ENCODE measurements around the gene BARHL1.
"Not testable (repeated sequence)": the region's sequence is repeated elsewhere in the genome, so short reads cannot be mapped to it uniquely, and the experiment has no call there.

The BARHL1 gene

DNA sequence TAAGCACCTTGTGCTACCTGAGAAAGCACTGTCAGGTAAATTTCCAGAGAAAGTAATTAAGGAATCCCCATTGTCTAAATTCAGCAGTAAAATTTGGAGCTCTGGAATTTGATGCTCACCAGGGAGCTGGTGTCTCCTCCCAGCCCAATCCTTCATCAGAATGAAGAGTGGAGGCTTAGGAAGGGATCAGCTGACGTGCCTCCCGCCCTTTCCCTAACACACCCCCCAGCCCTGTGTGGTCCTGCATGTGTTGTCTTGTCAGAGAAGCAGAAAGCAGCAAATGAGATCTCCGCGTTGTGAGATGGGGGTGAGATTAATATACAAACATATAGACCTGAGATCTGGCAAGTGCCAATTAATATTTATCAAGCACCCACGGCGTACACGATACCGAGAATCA, 26.9 kb upstream of the BARHL1 start:
- H3K27ac ChIP-seq, result no peak overlapping the region
- no peak for DNase-seq (ENCODE audit: low read depth, low spot score)

DNA sequence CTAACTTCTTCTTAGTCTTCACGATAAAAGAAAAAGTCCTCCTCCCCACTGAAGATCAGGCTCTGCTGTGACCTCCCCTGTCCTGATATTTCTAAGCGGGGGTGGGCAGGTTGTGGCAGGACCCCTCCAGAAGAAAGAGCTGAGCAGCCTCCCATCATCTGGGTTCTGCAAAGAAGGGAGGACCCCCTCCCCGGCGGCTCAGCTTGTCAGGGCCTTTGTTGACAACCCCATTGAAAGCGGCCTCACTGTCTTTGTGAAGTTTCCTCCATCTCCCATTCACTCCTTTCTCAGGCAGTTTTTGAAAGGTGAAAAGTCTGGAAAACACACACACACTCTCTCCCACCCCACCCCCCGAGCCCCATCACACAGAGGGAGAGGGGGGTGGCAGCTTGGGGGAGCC, 26.2 kb upstream of the BARHL1 start:
- H3K27ac ChIP-seq, result no peak overlapping the region
- no peak for DNase-seq (ENCODE audit: low read depth, low spot score)

DNA sequence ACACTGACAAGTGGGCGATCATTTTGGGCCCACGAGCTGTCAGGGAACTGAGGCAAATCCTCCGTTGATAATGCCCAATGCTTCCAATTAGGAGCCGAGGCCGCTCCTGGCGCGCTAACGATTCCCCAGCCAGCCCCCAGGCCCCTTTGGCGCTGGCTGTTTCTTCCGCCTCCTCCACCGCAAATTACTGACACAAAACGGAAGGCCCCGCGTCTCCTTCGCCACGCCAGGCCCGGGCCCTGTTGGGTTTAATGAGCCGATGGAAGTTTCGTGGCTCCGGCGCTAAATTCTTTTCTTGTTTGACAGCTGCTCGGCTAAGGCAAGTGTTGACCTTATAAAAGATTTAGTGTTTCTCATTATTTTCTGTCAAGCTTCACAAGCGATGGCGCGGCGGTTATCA, 25.7 kb upstream of the BARHL1 start:
- no peak overlapping the region for H3K27ac ChIP-seq
- no peak for DNase-seq (ENCODE audit: low read depth, low spot score)

DNA sequence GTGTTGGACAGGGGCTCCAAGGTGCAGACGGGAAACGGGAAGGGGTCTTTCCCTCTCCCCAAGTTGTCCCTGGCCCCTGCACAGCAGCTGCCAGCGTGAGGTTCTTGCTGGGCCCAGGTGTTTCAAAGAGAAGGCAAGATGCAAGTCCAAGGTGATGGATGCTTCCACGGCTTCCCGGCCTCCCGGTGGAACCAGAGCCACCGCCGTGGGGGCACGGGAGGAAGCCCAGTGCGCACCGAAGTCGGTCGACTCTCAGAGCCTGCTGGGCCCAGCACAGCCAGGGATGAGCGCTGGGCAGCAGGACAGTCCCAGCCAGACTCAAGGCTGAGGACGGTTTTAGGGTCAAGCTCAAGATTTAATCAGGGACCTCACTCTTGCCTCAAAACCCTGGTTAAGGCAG, 25.2 kb upstream of the BARHL1 start:
- no peak overlapping the region for H3K27ac ChIP-seq
- no peak for DNase-seq (ENCODE audit: low read depth, low spot score)

DNA sequence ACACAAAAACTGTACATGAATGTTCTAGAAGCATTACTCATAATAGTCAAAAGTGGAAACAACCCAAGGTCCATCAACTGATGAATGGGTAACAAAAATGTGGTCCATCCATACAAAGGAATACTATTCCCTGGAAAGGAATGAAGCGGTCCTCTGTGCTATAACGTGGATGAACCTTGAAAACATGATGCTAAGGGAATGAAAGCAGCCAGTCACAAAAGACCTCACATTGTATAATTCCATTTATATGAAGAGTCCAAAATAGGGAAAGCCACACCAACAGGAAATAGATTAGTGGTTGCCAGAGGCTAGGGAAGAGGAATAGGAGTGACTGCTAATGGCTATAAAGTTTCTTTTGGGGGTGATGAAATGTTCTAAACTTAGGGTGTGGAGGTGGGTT, 22.7 kb upstream of the BARHL1 start:
- no peak for DNase-seq (ENCODE audit: low read depth, low spot score)
- H3K27ac ChIP-seq, result no peak overlapping the region

DNA sequence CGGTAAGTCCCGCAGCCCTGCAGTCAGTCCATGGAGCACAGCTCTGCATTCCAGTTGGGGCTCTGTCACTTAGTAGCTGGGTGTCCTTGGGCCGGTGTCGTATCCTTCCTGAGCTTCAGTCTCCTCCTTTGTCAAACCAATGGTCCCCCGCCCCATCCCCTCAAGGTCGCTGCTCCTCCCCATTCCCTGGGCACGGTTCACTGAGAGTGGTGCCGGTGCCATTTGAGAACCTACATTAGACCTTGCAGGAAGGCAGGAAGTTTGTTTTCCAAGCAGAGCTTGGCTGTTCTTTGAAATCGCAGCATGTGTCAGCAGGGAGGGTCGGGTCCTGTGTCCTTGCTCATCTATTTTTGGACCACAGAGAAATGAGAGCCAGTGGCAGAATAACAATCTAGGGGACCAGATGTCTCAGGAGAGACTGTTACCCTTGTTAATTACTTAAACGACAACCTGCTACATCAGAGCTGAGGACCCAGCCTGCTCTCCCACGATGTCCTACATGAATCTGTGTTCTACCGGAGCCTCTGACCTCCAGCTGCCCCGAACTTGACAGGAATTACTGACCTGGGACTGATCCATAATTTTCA, 21.7 kb upstream of the BARHL1 start:
- H3K27ac ChIP-seq, result no peak overlapping the region
- DNase-seq (ENCODE audit: low read depth, low spot score), result no peak

DNA sequence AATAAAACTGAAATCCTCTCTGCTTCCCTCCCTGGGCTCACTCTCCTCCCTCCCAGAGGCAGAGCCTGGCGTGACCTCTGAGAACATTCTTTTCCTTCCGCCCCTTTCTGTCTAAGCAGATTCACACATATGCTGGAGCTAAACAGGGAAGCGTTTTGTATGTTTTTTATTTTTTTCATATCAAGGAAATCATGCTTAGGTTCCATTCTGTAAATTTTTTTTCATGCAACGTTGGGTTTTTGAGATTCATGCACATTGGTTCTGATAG, 20.2 kb upstream of the BARHL1 start:
- no peak overlapping the region for H3K27ac ChIP-seq

DNA sequence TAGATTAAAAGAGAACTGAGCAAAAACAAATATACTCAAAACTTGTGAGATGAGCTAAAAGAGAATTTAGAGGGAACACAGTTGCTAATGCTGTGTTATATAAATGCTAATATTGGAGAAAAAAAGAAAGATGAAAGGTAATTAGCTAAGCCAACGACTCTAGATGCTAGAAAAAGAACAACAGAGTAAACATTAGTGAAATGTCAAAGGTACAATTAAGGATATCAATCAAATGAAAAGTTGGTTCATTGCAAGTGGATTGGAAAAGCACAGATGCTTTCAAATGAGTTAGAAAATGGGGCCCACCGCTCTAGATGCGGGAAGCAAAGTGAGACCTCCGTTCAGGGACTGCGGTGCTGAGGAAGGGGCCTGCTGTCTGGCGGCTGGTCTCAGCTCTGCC, 17.9 kb upstream of the BARHL1 start:
- no peak for DNase-seq (ENCODE audit: low read depth, low spot score)
- H3K27ac ChIP-seq, result no peak overlapping the region

More for the DNA sequence above, 20.2 kb upstream of the BARHL1 start:
- DNase-seq (ENCODE audit: low read depth, low spot score), result no peak

DNA sequence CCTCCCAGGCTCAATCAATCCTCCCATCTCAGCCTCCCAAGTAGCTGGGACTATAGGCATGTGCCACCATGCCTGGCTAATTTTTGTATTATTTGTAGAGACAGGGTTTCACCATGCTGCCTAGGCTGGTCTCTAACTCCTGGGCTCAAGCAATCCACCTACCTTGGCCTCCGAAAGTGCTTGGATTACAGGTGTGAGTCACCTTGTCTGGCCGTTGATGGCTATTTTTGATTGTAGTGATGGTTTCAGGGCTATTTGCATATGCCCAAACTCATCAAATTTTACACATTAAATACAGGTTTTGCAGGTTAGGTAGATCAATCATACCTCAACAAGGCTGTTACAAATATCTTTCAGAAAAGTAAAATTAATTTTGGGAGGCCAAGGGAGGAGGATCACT, 13.6 kb upstream of the BARHL1 start:
- not testable (repeated sequence) for H3K27ac ChIP-seq; DNase-seq (ENCODE audit: low read depth, low spot score)

DNA sequence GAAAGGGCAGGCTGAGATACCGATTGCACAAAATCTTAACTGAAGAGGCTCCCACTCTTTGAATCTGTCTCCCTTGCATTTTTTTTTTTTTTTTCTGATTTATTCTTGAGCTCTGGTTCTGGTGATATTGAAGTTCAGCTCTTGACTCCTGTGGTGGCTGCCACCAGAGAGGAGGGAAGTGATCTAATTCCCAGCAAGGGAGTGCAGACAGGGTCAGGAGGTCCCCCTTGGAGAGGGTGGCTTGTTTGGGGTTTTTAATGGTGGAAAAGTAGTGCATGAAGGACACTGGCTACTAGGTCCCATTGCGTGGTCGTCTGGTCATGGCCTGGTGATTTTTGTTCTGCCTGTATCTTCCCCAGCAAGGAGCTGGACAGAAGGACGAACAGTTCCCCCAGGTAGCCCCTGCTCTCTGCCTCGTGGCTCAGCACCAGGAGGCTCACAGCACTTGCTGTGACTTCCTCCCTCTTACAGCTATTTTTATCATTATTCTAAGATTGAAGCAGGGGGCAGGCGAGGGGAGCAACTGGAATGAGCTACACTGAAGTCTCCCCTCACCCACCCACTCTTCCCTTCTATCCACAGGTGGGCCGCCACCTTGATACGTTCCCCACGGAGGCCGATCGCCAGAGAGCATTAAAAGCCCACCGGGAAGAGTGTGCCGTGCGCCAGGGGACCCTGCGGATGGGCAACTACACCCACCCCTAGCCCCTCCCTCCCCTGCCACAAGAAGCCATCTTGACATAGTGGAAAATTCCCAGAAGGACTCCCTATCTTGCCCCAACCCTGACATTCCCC, 10.4 kb upstream of the BARHL1 start:
- no peak for DNase-seq (ENCODE audit: low read depth, low spot score)
- no peak overlapping the region for H3K27ac ChIP-seq

DNA sequence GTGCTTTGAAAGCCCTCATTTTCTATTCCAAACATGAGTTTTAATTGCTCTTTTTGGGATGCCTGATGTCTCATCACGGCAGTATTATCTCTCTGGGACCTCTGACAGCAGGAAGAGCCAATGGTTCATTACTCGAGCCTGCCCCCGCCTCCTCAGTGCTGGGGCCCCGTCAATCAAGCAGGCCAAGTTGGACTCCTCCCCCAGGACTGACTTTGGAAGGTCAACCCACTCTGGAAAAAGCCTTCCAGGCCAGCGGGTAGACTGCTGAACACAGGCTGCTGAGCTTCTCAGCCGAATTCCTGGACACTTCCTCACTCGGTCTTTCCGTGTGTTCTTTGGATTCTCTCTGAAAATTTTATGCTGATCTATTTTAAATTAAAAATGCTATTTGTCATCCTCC, 9.5 kb upstream of the BARHL1 start:
- DNase-seq (ENCODE audit: low read depth, low spot score), result no peak
- no peak overlapping the region for H3K27ac ChIP-seq

DNA sequence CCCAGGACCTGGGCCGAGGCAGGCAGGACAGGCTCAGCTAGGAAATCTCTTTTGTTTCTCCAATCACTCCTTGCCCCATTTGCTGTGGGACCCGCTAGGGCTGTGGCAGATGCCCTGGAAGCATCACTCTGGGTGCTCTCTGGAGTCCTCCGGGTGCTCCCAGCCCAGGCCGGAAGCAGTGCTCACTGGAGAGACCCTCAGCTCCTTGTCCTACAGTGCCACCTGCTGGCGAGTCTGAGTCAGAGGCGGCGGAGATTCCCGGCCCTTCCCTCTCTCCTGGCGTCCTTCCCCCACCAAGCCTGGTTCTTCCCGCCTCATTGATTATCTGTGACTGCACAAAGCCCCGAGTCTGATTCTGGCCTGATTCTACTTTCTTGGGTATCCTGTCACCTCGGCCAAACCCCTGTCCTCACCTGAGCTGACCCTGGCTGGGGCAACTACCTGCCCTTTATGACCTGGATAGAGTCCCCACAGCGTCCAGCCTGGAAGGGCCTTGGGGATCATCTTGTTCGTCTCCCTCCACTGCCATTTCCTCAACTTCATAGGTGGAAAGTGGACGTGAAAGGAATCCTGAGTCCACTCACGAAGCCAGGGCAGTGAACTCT, 7.3 kb upstream of the BARHL1 start:
- no peak overlapping the region for H3K27ac ChIP-seq
- no peak for DNase-seq (ENCODE audit: low read depth, low spot score)

DNA sequence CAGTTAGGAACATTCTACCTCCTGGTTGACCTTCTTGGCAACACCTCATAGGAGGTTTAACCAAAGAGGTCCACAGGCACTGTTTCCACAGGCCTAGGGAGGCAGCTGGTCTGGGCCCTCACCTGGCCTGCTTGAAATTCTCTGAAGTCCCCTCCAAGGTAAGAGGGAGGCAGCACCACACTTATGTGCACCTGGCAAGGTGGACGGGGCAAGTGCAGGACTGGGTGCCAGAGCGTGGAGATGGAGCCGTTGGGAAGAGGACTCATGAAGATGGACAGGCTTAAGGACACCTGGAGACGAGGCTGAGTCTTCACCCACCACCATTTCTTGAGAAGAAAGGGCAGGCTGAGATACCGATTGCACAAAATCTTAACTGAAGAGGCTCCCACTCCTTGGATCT, 6.6 kb upstream of the BARHL1 start:
- no peak for DNase-seq (ENCODE audit: low read depth, low spot score)
- H3K27ac ChIP-seq, result no peak overlapping the region

DNA sequence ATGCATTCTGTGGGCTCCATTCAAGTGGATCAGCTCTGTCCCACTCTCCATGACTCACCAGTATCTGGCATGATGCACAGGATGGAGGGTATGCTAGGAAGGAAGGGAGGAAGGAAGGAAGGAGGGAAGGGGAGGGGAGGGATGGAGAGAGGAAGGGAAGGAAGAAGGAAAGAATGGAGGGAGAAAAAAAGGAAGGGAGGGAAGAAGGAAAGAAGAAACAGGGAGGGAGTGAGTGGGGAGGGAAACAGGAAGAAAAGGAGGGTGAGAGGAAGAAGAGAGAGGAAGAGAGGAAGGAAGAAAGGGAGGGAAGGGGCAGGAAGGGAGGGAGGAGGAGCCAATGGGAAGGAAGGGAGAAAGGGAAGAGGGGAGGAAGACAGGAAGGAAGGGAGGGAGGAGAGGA, 5.3 kb upstream of the BARHL1 start:
- DNase-seq (ENCODE audit: low read depth, low spot score), result no peak
- H3K27ac ChIP-seq, result no peak overlapping the region

DNA sequence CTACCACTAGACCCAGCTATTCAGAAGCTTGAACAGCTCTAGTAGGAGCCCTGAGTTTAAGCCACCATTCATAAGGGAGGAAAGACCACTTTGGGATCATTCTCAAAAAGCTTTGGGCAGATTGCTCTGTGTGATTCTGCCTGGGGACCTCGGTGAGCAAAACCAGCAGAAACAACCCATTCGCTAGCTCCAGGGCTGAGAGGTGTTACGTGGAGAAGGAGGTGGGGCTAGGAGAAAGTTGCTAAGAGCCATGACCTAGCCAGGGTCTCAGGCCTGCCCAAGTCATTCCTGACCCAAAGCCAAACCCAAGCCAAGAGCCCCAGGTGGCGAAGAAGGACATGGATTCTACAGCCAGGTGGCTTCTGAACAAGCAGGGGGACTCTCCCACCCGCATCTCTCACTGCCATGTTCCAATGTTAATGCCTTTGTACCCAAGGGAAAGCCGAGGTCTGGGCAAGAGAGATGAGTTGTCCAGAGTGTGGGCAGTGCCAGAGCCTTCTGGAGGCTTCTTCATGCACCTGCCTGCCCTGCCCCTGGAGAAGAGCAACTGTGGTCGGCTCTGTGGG, 4.0 kb upstream of the BARHL1 start:
- DNase-seq (ENCODE audit: low read depth, low spot score), result no peak

DNA sequence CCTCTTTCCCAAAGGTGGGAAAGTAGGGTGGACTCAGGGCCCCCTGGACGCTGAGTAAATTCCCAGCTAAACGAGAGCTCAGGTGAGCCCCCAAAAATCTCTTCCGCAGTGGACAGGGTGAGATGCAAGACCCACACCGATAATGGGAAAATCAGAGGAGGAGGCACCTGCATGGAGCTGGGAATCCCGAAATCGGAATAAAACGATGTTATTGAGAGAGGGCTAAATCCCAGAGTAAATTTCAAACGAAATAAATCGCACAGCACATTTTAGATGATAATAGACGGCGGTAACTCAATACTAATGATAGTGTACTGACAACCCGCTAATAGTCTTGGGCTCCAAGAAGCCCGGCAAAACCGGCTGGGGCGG, 3.0 kb upstream of the BARHL1 start:
- DNase-seq (ENCODE audit: low read depth, low spot score), result no peak
- no peak overlapping the region for H3K27ac ChIP-seq

More for the DNA sequence above, 4.0 kb upstream of the BARHL1 start:
- H3K27ac ChIP-seq, result no peak overlapping the region

DNA sequence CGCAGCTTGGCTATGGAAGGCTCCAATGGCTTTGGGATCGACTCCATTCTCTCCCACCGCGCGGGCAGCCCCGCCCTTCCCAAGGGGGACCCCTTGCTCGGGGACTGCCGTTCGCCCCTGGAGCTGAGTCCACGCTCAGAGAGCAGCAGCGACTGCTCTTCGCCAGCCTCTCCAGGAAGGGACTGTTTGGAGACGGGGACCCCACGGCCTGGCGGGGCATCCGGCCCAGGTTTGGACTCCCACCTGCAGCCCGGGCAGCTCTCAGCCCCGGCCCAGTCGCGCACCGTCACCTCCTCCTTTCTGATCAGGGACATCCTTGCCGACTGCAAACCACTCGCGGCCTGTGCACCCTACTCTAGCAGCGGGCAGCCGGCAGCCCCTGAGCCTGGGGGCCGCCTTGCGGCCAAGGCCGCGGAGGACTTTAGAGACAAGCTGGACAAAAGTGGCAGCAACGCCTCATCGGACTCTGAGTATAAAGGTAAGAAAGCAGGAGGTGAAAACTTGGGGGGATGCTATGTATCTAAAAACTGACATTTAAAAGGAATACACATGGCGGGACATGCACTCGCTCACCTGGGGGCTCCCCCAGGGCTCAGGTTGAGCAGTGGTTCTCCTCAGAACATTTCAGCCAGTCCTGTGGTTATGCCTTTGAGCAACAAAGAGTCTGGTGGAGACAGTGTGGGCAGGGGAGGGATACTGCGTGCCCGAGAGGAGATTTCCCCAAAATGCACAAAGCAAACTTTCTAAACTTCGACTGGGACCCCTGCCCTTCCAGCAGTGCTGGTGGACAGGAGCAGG, 579 bp downstream of the BARHL1 start:
- H3K27ac ChIP-seq, result no peak overlapping the region
- no peak for DNase-seq (ENCODE audit: low read depth, low spot score)

DNA sequence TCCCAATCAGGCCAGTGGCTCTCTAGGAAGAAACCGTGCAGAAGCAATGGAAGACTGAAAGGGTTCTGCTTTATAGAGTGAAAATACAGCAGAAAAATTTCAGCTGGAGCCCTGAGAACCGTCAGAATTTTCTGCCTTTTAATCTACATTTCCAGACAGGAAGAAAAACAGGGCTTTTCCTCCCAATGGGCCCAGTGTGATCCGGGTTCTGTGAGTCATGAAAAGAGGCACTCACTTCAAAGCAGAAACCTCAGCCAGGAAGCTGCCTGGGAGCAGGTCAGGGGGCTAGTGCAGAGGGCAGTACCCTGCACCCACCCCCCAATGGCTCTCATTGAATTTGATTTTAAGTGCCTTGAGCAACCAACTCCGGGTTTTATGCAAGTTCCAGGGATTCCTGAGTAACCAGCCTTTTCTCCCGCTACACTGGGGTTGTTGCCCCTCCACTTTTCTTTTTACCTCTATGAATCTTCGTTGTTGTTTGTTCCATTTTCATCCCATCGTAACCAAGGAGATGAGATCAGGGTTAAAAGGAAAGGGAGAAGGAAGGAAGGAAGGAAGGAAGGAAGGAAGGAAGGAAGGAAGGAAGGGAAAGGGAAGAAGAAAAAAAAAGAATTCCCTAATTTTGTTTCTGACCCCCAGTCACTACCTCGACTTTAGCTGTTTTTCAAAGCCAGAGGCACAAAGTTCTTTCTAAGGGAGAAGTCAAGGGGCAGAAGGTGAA, 1.3 kb downstream of the BARHL1 start:
- no peak for DNase-seq (ENCODE audit: low read depth, low spot score)
- no peak overlapping the region for H3K27ac ChIP-seq

DNA sequence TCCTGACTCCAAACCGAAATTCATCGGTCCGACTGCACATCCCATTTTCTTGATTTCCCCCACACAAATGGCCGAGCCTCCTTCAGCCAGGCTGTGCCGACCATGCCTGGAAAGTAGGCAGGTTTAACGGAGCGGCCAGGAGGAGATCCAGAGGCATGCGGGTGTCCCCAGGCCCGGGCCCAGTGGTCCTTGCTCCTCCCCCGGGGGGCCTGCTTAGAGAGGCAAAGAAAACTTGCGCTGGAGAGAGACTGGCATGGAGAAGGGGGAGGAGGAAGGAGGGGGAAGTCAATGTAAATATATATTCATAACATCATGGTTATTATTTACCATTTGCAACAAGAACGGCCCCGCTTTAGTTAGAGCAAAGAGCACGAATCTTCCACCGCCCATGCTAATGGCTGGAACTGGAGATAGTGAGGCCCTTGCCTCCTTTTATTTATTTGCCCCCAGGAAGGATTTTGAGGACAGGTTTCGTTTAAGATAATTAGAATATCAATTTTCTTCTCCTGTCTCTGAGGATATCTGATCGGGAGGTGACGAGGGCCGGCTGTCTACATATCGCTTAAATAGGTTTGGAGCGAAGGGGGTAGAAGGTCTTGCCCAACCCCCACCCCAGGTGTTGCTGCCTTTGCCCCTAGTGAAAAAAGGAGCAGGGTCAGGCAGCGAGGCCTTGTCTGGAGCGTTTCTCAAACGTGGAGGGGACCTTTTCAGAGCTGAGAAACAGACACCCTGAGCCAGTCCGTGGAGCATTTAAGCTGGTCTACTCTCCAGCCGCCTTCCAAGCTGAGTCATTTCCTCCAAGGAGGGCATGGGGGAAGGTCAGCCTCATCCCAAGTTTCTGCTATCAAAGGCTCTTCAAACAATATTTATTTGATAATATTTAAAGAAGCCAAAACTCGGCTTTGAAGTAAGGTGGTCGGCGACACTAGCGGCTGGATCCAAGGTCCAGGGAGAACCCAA, 2.5 kb downstream of the BARHL1 start:
- no peak overlapping the region for H3K27ac ChIP-seq
- DNase-seq (ENCODE audit: low read depth, low spot score), result no peak

All from epithelial cell of prostate (primary cell).